ENCODE data around the gene AP2B1.

DNA sequence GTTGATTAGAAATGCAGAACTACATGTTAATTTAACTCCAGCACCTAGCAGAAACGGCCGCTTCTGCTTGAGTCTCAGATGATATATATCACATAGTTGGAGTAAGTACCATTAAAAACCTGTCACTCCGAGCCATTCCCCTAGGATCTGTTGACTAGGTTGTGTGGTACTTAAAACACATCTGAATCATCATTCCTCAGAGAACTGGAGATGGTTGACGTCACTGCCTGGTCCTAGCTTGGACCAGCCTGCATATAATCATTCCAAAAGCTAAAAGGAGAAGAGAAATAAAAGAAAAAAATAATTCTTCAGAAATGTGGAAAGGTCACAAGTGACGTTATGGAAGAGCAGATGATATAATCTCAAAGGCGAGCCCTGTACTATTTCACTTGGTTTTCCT, 113.0 kb downstream of the AP2B1 start:
- TF ChIP-seq, protein P1, sequence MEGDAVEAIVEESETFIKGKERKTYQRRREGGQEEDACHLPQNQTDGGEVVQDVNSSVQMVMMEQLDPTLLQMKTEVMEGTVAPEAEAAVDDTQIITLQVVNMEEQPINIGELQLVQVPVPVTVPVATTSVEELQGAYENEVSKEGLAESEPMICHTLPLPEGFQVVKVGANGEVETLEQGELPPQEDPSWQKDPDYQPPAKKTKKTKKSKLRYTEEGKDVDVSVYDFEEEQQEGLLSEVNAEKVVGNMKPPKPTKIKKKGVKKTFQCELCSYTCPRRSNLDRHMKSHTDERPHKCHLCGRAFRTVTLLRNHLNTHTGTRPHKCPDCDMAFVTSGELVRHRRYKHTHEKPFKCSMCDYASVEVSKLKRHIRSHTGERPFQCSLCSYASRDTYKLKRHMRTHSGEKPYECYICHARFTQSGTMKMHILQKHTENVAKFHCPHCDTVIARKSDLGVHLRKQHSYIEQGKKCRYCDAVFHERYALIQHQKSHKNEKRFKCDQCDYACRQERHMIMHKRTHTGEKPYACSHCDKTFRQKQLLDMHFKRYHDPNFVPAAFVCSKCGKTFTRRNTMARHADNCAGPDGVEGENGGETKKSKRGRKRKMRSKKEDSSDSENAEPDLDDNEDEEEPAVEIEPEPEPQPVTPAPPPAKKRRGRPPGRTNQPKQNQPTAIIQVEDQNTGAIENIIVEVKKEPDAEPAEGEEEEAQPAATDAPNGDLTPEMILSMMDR (optimal IDR thresholded peaks at IDR 0.05 in 1 of 3, IDR thresholded peaks at IDR 0.05 in 1 of 3, conservative IDR thresholded peaks at IDR 0.05 in 1 of 3; ENCODE audit: extremely low read depth in 1 of 3, insufficient read depth in 2 of 3, low read length in 3 of 3), result no peak
- TF ChIP-seq EZH2 (IDR thresholded peaks at IDR 0.05; ENCODE audit: low read length), result no peak
